ENCODE data around the gene EDC4. TPM values are rescaled to one million over a fixed set of nuclear protein-coding genes. Genes with fewer than 3 reads are reported as not detected.

EDC4 gene
- total and polyA plus RNA-seq, 2 of the 8 experiments (the other 6 are each of a cell fraction or from before 2014, with no cell fraction given): 58.5 to 72.7 TPM

DNA sequence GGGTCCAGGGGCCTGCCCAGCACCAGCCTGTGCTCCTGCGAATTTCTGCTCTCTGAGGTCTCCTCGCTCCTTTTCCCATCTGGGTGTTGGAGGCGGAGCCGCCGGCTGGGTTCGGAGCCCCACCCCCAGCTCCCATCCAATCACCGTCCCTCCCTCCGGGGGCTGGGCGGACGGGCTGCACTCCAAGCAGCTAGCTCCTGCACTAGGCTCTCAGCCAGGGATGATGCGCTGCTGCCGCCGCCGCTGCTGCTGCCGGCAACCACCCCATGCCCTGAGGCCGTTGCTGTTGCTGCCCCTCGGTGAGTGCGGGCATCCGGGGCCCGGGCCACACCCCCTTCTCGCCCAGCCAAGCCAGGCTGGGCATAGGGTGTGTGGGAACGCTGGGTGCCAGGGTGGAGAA is 11.8 kb downstream of the EDC4 start, which contains the start of gene NRN1L:
TSS of gene NRN1L (plus strand) at position 202 of the 400 bp plus-strand sequence. CDS start at position 221, 19 bp downstream.
- H3K56ac ChIP-seq (replicated peaks; ENCODE audit: insufficient read length, low read depth, low read length): no peak within 1 kb of the TSS
- no peak for FAIRE-seq
- H3K27ac ChIP-seq (ENCODE audit: low read depth, low read length): no peak within 1 kb of the TSS; the same call in 1 of the 2 replicates
- TF ChIP-seq CHD2 (IDR thresholded peaks at IDR 0.05; ENCODE audit: low read length) (no peak), EZH2 (IDR thresholded peaks at IDR 0.05; ENCODE audit: low read depth, low read length, severe bottlenecking) (no peak), SRF (IDR thresholded peaks at IDR 0.05; ENCODE audit: low read depth, low read length) (no peak), SIN3A (conservative IDR thresholded peaks at IDR 0.05 in 1 of 2, IDR thresholded peaks at IDR 0.05 in 1 of 2; ENCODE audit: low read depth in 1 of 2, low read length in 2 of 2) (no peak), ASH2L (IDR thresholded peaks at IDR 0.05; ENCODE audit: low read length) (no peak), PHF8 (conservative IDR thresholded peaks at IDR 0.05; ENCODE audit: low read depth, low read length) (no peak), SIX5 (IDR thresholded peaks at IDR 0.05; ENCODE audit: low read depth, low read length) (no peak), RNF2 (IDR thresholded peaks at IDR 0.05; ENCODE audit: borderline replicate concordance, low read depth, low read length, missing control alignments, poor library complexity, severe bottlenecking) (no peak), TBP (IDR thresholded peaks at IDR 0.05; ENCODE audit: low read depth, low read length) (peak; percentile 77), NRF1 (IDR thresholded peaks at IDR 0.05; ENCODE audit: low read depth, low read length) (no peak), RXRA (IDR thresholded peaks at IDR 0.05; ENCODE audit: insufficient read depth, low read depth, low read length) (no peak), SIRT6 (IDR thresholded peaks at IDR 0.05; ENCODE audit: low read length) (no peak)

More for the DNA sequence above, 11.8 kb downstream of the EDC4 start, which contains the start of gene NRN1L:
- Histone ChIP-seq H2AFZ (ENCODE audit: low read length) (no peak within 1 kb of the TSS), H2BK12ac (ENCODE audit: low read depth, low read length) (no peak within 1 kb of the TSS), H2BK5ac (ENCODE audit: low read depth, low read length) (no peak within 1 kb of the TSS; the same call in 1 of the 2 replicates), H2BK15ac (ENCODE audit: low read length) (0 out of 2 replicates have a peak within 1 kb of the TSS, but pooled peaks have one; percentile 16), H3K4me3 (ENCODE audit: extremely low read depth in 1 of 4, insufficient read depth in 2 of 4, low read depth in 3 of 4, low read length in 4 of 4) (peak within 1 kb of the TSS; percentile 11 to 51 (median 28); a peak in 6 of 8 replicates), H3K4me2 (ENCODE audit: insufficient read depth in 1 of 2, low read depth in 2 of 2, low read length in 2 of 2) (peak within 1 kb of the TSS; percentile 18 to 61), H2BK20ac (ENCODE audit: low read length) (no peak within 1 kb of the TSS), H3K79me2 (ENCODE audit: control insufficient read depth in 1 of 2, insufficient read depth in 2 of 2, low read length in 2 of 2) (no peaks in the 10 kb centered on the region), H4K91ac (replicated peaks; ENCODE audit: insufficient read length, low read length) (no peak within 1 kb of the TSS), H3K4ac (replicated peaks; ENCODE audit: insufficient read length, low read depth, low read length) (no peak within 1 kb of the TSS), H3K27me3 (replicated peaks in 1 of 4; ENCODE audit: control insufficient read depth in 3 of 4, extremely low read depth in 1 of 4, insufficient read depth in 3 of 4, low read length in 3 of 4) (no peaks in the 10 kb centered on the region), H3K9ac (replicated peaks in 1 of 4; ENCODE audit: extremely low read depth in 1 of 4, low read depth in 3 of 4, low read length in 3 of 4) (no peak within 1 kb of the TSS; a peak in 1 of 7 replicates), H2BK120ac (replicated peaks; ENCODE audit: low read depth, low read length) (no peak within 1 kb of the TSS), H3K4me1 (replicated peaks in 1 of 4; ENCODE audit: control insufficient read depth in 3 of 4, insufficient read depth in 4 of 4, low read length in 3 of 4) (peaks cover 5 to 15% (median 11%) of the 10 kb centered on the region in 4 experiments), H2AK5ac (ENCODE audit: low read depth, low read length) (no peak within 1 kb of the TSS), H3K79me1 (ENCODE audit: low read depth, low read length) (no peaks in the 10 kb centered on the region), H3K23me2 (ENCODE audit: low read depth, low read length) (0 out of 2 replicates have a peak, but pooled peaks cover 2% of the 10 kb centered on the region), H4K8ac (ENCODE audit: extremely low read depth, insufficient read depth, low read length) (peak within 1 kb of the TSS; percentile 53), H3K9me3 (ENCODE audit: insufficient read depth in 2 of 2, low read depth in 1 of 2, low read length in 1 of 2) (no peaks in the 10 kb centered on the region), H3K23ac (ENCODE audit: insufficient read length) (no peak within 1 kb of the TSS), H3K14ac (ENCODE audit: insufficient read length) (no peak within 1 kb of the TSS), H4K20me1 (replicated peaks in 1 of 2; ENCODE audit: control insufficient read depth in 1 of 2, insufficient read depth in 2 of 2, low read length in 2 of 2) (peaks cover 9 to 17% of the 10 kb centered on the region in 2 experiments), H4K5ac (ENCODE audit: insufficient read length, low read depth, low read length) (no peak within 1 kb of the TSS), H3K36me3 (ENCODE audit: control insufficient read depth in 2 of 4, insufficient read depth in 4 of 4, low read length in 3 of 4) (peaks cover 17 to 34% (median 24%) of the 10 kb centered on the region in 4 experiments), H3K18ac (ENCODE audit: extremely low read depth, low read length) (no peak within 1 kb of the TSS)
- DNase-seq (ENCODE audit: low read depth in 1 of 2, low spot score in 2 of 2): peak; percentile 77 to 94
- 6% methylated on average over 21 of the region's 22 CpGs; no CpG with 5 or more reads in 1 of the 2 experiments for WGBS, 2 experiments (ENCODE audit: extremely low coverage in 1 of 2, insufficient coverage in 1 of 2, insufficient read length in 1 of 2, insufficient replicate concordance in 2 of 2, low coverage in 1 of 2, low lambda C conversion rate in 2 of 2, missing lambda C conversion rate in 1 of 2)
- POLR2A ChIA-PET (ENCODE audit: partially characterized antibody): interaction anchor here (0.8 to 6.3 kb wide), 14 partner anchors 8 to 221 kb away, joined by 3 to 45 read pairs (median 4); partner anchors contain the start of genes CTRL, EDC4, PSKH1 and PSMB10
- CTCF ChIA-PET (ENCODE audit: partially characterized antibody): interaction anchor here (0.7 to 21.8 kb wide), 31 partner anchors 9 to 371 kb away, joined by 3 to 623 read pairs (median 7); partner anchors contain the start of genes CENPT, CTRL, EDC4 and LCAT

Measured in H1 (cell line).